ENCODE data around the gene TEX261.

Gene TEX261

GRCh38 chr2:70960833-70961647 is 33.6 kb downstream of the TEX261 start:
- in situ Hi-C loops (cut with HindIII; ENCODE audit: low sequenced_read_pairs) = no loop called here

- in situ Hi-C loops (cut with HindIII; ENCODE audit: low sequenced_read_pairs) = no loop called here
These were observed 34.5 kb downstream of the TEX261 start for GRCh38 chr2:70959851-70960832.

- in situ Hi-C loops (cut with HindIII; ENCODE audit: low sequenced_read_pairs) = no loop called here
These were observed 35.4 kb downstream of the TEX261 start for GRCh38 chr2:70959271-70959761.

- in situ Hi-C loops (cut with HindIII; ENCODE audit: low sequenced_read_pairs) = no loop called here
These were observed 35.9 kb downstream of the TEX261 start for GRCh38 chr2:70958759-70959158.

- in situ Hi-C loops (cut with HindIII; ENCODE audit: low sequenced_read_pairs) = no loop called here
These were observed 36.9 kb downstream of the TEX261 start for GRCh38 chr2:70957798-70958197.

- in situ Hi-C loops (cut with HindIII; ENCODE audit: low sequenced_read_pairs) = no loop called here
These were observed 38.5 kb downstream of the TEX261 start for GRCh38 chr2:70956141-70956540.

- in situ Hi-C loops (cut with HindIII; ENCODE audit: low sequenced_read_pairs) = no loop called here
These were observed 39.8 kb downstream of the TEX261 start for GRCh38 chr2:70954886-70955285.

- in situ Hi-C loops (cut with HindIII; ENCODE audit: low sequenced_read_pairs) = no loop called here
These were observed 45.6 kb downstream of the TEX261 start for GRCh38 chr2:70949086-70949485.

GRCh38 chr2:70948337-70949003 is 46.2 kb downstream of the TEX261 start:
- in situ Hi-C loops (cut with HindIII; ENCODE audit: low sequenced_read_pairs) = no loop called here

GRCh38 chr2:70947556-70948184 is 47.0 kb downstream of the TEX261 start:
- in situ Hi-C loops (cut with HindIII; ENCODE audit: low sequenced_read_pairs) = no loop called here

GRCh38 chr2:70946832-70947442 is 47.7 kb downstream of the TEX261 start:
- in situ Hi-C loops (cut with HindIII; ENCODE audit: low sequenced_read_pairs) = no loop called here

- in situ Hi-C loops (cut with HindIII; ENCODE audit: low sequenced_read_pairs) = loop anchor here (5.0 kb wide), 1 partner anchor 43 kb away; no protein-coding TSS in a partner anchor
These were observed 50.5 kb downstream of the TEX261 start for GRCh38 chr2:70944111-70944690.

- in situ Hi-C loops (cut with HindIII; ENCODE audit: low sequenced_read_pairs) = loop anchor here (5.0 kb wide), 1 partner anchor 44 kb away; no protein-coding TSS in a partner anchor
These were observed 51.3 kb downstream of the TEX261 start for GRCh38 chr2:70943205-70943871.

- in situ Hi-C loops (cut with HindIII; ENCODE audit: low sequenced_read_pairs) = loop anchor here (5.0 kb wide), 1 partner anchor 45 kb away; no protein-coding TSS in a partner anchor
These were observed 52.1 kb downstream of the TEX261 start for GRCh38 chr2:70942396-70943204.

GRCh38 chr2:70941701-70942100 is 53.0 kb downstream of the TEX261 start:
- in situ Hi-C loops (cut with HindIII; ENCODE audit: low sequenced_read_pairs) = loop anchor here (5.0 kb wide), 1 partner anchor 46 kb away; no protein-coding TSS in a partner anchor

- in situ Hi-C loops (cut with HindIII; ENCODE audit: low sequenced_read_pairs) = loop anchor here (5.0 kb wide), 1 partner anchor 46 kb away; no protein-coding TSS in a partner anchor
These were observed 53.5 kb downstream of the TEX261 start for GRCh38 chr2:70941186-70941585.

- in situ Hi-C loops (cut with HindIII; ENCODE audit: low sequenced_read_pairs) = loop anchor here (5.0 kb wide), 1 partner anchor 47 kb away; no protein-coding TSS in a partner anchor
These were observed 54.7 kb downstream of the TEX261 start for GRCh38 chr2:70939839-70940580.

Data from DLD1 (cell line).